ENCODE results near the gene TFDP1. TPM values are rescaled to one million over a fixed set of nuclear protein-coding genes. Genes with fewer than 3 reads are reported as not detected.

Gene TFDP1
- total RNA-seq, 1 experiment from 2014 or later, result 45.6 TPM

DNA sequence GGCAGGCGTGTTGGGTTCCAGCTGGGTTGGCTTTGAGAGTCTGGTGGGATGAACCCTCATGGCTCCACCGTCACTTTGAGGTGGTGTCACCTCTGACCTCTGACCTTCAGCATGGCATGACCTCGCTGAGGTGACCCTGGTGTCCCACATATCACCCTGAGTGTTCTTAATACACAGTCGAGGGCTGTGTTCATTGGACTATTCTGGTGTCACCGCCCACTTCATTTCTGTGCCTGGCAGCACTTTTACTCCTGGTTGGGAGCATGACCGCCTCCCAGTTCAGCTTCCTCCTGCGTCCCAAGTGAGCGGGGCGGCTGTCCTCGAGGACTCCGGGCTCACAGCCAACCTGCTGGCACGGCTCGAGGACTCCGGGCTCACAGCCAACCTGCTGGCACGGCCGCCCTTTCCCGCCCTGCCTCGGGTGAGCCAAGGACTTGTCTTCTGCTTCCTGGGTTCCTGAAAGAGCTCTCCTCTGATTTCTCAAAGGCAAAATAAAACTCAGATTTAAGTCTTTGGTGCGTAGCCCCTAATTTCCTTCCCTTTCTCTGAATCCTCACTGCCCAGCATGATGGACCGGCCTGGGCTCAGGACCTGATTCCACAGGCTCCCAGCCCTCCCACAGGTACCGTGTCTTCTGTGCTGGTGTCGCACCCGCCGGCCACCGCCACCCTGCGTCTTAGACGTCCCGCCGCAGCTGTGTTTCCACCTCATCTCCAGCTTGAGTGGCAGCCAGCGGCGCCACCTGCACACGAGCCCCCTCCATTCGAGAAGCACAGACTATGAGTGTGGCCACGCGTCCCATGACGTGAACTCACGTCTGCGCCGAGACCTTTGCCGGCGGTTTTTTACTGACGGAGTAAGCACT lies 63.0 kb downstream of the TFDP1 start:
- DNase-seq (ENCODE audit: low read depth, low spot score), result peak; percentile 21
- in situ Hi-C loops (cut with HindIII; ENCODE audit: low pct_unique_long_range_greater_than_20kb, low sequenced_read_pairs), result no loop called here

DNA sequence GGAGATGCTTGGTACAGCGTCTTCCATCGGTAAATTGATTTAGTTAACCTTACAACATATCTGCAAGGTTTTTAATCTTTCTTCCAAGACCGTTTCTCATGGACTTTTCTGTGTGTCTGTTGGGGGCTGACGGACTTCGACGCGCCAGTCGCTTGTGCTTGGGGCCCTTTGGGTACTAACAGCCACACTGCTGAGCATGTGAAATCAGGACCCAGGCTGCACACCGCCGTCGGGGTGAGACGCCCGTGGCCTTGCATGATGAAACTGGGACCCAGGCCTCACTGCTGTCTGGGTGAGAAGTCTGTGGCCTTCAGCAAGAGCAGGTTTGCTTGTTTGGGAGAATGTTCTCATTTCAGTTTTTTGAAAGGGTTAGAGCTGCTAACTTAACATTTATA lies 63.7 kb downstream of the TFDP1 start:
- in situ Hi-C loops (cut with HindIII; ENCODE audit: low pct_unique_long_range_greater_than_20kb, low sequenced_read_pairs), result no loop called here
- DNase-seq (ENCODE audit: low read depth, low spot score), result no peak

DNA sequence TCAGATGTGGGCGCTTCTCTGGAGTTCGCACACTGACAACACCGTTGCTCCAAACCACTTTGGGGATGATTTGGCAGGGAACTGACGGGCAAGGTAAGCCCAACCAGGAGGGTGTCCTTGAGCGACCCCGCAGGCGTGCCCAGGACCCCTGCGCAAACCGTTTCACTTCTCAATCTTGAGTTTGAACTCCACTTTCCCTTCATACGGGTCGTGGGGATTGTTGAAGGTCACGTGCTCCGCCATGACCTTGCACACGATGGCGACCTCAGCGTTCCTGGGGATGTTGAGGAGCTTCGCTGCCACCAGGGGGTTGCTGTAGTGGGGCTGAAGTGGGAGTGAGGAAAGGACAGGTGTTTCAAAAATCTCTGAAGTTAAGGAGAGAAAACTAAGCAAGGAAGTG lies 64.7 kb downstream of the TFDP1 start:
- in situ Hi-C loops (cut with HindIII; ENCODE audit: low pct_unique_long_range_greater_than_20kb, low sequenced_read_pairs), result no loop called here

DNA sequence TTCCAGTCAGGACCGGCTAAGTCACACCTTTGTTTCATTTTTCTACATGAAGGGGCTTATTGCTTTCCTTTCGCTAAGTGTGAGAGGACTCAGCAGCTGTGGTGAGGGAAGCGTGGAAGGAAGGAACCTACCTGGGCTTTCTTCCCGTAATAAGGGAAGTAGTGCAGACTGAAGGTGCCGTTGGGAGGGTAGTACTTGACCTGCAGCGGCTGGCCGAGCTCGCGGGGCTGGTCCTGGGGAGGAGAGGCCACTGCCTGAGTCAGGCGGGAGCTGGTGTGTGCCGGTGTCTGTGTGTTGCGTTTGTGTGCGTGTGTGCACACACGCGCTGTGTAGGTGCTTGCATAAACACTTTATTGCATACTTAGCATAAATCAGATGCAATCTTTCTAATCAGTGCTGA lies 65.7 kb downstream of the TFDP1 start:
- in situ Hi-C loops (cut with HindIII; ENCODE audit: low pct_unique_long_range_greater_than_20kb, low sequenced_read_pairs), result no loop called here

More for the DNA sequence above, 64.7 kb downstream of the TFDP1 start:
- no peak for DNase-seq (ENCODE audit: low read depth, low spot score)

DNA sequence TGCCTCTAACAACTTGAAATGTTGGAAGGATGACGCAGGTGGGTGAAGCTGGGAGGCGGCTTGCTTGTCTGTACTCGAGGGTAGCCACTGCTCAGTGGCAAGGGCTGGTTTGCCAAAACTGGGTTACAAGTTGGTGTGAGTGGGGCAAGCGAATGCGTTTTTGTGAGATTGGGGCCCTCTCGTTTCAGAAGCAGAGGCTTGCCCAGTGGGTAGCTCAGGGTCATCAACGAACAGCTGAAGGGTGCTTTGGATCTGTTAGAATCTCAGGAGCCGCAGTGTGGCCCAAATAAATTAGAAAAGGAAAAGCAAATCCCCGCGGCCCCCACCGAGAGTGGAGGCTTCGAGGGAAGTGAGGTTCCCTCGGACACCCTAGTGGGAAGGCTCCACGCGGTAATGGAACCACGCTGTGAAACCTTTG lies 66.2 kb downstream of the TFDP1 start:
- no peak for DNase-seq (ENCODE audit: low read depth, low spot score)
- in situ Hi-C loops (cut with HindIII; ENCODE audit: low pct_unique_long_range_greater_than_20kb, low sequenced_read_pairs), result no loop called here

More for the DNA sequence above, 65.7 kb downstream of the TFDP1 start:
- no peak for DNase-seq (ENCODE audit: low read depth, low spot score)

DNA sequence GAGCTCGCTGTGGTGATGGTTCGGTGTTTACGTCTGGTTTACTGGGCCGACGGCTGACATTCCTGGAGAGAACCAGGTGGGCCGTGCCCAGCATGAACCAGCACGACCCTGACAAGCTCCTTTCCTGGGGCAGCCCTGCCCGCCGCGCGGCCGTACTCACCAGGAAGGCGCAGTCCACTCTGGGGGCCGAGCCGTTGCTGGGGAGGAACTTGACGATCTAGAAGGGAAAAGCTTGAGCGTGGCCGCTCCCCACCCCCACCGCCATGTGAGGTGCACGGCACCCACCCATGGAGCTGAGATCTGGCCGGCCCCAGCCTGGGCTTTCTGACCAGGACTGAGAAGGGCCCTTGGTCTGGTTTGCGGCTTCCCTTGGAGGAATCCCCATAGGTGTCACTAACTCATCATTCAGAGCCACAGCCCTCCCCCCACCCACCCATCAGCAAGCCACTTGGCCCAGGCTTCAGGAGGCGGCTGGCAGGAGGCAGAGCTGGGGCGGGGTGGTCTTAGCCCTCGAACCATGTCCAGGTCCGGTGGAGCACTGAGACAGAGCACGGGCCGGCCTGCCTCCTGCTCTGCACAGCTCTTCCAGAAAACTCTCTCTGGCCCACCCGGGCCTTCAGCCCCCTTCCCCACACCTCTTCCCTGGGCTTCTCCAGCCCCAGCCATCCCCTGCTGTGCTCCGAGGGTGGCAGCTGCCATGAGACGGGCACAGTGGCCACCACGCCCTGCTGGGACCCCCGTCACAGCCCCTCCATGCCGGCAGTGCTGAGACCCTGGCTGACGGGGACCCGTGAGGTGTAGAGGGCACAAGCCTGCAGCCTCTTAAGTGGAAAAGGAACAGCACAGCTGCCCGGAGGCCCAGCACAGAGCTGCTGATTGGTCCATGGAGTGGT lies 67.2 kb downstream of the TFDP1 start:
- no peak for DNase-seq (ENCODE audit: low read depth, low spot score)
- in situ Hi-C loops (cut with HindIII; ENCODE audit: low pct_unique_long_range_greater_than_20kb, low sequenced_read_pairs), result no loop called here

DNA sequence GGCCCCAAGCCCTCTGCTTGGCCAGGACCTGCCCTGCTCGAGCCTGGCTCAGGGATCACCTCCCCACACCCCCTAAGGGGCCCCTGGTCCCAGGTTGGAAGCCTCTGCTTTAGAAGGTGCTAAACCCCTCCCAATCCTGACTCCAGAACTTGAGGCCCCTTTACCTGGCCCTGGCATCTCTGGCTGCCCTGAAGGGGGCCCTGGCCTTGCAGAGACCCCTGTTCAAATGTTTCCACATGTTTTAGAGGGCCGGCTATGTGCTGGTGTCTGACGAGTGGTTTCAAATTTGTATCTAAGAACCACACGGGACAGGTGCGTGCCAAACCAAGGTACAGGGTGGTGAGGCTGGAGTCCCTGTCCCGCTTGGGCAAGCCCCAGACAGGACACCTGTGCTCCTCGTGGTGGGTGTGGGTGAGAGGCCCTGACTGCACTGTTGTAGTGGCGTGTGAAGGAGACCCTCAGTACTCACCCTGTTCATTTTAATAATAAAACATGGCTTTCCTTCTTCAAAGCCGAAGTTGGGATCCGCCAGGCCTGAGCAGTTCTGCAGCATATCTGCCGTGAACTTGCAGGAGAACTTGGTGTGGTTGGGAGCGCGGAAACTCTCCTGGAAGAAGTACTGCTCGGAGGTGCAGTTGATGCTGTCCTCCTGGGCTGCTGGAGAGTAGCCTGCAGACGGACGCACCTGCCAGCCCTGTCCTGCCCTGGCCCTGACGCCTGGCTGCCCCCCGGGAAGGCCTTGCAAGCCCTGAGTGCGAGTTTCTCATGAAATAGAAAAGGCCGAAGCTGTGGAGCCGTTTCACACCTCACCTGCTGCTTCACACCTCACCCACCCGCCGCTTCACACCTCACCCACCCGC lies 68.1 kb downstream of the TFDP1 start:
- in situ Hi-C loops (cut with HindIII; ENCODE audit: low pct_unique_long_range_greater_than_20kb, low sequenced_read_pairs), result no loop called here
- DNase-seq (ENCODE audit: low read depth, low spot score), result no peak

DNA sequence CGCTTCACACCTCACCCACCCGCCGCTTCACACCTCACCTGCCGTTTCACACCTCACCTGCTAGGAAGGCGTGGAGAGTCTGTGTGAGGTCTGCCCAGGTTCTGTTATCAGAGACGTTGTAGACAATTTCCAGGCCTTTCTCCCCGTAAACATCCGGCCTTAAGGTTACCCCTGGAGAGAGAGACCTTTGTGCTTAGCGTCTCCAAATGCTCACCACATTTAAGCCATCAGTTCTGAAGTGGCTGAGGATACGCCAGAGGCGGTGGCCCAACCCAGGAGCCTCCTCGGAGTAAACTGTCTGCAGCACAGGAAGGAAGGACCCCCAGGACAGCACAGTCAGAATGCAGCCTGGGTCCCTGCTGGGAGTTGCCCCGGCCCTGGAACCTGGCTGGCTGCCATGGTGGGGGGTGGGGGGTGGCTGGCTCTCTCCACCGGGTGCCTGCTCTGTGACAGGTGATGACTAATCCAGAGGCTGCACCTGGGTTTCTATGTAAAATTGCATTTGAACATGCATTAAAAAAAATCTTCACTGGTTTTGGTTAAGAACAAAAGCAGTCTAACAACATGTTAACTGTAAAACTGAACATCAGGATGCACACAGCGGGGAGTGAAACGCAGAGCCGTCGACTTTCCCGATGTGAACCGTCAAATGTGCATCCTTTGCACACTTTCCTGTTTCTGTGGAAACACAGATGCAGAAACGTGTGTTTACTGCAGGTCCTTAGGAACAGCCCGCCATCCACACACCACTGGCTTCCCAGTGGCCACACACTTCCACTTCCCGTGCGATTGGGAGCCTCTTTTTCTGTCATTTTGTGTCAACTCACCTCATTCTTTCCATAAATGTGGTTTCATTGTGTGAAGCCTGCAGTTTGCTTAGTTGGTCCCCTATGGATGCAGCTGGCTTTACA lies 69.0 kb downstream of the TFDP1 start:
- in situ Hi-C loops (cut with HindIII; ENCODE audit: low pct_unique_long_range_greater_than_20kb, low sequenced_read_pairs), result no loop called here
- DNase-seq (ENCODE audit: low read depth, low spot score), result no peak

DNA sequence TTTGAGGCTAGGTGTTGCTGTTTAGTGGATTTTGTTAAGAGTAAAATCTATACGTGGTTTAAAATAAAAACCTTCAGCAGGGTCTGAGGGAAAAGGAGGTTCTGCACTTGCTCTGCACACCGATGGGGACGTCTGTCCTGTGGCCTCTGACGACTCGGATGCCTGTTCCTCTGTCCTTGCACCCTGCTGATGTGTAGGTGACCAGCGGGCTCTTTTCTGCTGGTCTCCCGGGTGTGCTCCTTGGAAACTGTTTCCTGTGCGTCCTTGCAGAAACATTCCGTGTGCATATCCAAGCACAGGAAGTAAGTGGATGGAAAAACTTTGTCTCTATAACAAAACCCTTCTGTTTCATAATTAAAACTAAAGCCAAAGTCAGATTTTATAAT lies 69.6 kb downstream of the TFDP1 start:
- in situ Hi-C loops (cut with HindIII; ENCODE audit: low pct_unique_long_range_greater_than_20kb, low sequenced_read_pairs), result no loop called here
- no peak for DNase-seq (ENCODE audit: low read depth, low spot score)

DNA sequence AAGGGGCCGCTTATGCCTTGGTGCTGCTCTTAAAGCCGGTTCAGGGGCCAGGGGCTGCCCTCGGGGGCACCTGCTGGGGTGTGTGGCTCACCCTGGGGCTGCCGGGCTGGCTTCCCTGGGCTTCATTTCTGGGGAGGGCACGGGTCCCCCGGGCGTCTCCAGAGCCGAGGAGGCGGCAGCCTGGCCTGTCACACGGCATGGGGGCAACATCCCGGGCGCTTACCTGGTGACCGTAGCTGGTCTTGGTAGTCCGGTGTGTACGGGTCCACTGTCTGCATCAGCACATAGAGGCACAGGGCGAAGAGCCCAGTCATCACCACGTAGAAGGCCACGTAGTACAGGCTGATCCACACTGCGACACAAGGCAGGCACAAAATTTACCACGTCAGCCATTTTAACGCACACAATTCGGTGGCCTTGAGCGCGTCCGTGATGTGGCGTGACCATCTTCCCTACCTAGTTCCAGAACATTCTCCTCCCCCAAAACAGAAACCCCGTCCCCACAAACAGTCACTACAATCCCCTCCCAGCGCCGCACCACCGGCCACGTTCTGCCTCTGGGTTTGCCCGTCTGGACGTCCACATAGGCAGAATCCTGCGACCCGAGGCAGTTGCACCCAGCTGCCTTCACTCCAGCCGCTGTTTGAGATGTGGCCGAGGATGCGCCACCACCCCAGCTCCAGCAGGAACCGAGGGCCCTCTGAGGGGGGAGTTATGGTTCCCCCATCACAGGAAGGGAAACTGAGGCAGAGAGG lies 70.2 kb downstream of the TFDP1 start:
- in situ Hi-C loops (cut with HindIII; ENCODE audit: low pct_unique_long_range_greater_than_20kb, low sequenced_read_pairs), result no loop called here
- DNase-seq (ENCODE audit: low read depth, low spot score), result no peak

DNA sequence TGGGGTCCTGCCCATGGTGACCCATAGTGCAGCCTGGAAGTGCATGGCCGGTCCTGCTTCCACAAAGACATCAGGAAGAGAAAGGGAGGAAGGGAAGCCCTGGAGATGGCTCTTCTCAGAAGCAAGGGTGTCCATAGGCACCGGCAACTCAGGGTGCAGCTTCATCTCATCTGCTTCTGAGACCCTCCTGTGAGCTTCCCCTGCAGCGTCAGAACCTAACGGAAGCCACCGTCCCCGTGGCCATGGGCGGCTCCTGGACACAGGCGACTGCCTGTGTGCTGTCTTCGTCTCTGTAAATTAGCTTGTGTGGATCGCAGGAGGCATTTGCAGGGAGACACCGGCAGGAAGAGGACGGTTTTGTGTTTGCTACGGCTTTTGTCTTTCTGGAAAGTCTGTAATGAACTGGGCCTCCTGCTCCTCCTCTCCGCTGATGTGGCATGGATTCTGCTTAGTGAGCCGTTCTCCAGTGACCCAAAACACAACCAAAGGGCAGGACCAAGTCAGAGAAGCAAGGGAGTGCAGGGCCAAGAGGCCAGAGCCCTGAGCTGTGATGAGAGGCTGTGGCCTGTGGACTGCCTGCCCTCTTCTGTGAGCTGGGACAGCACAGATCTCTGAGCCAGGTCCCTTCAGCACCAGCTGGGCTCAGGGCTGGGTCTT lies 70.9 kb downstream of the TFDP1 start:
- in situ Hi-C loops (cut with HindIII; ENCODE audit: low pct_unique_long_range_greater_than_20kb, low sequenced_read_pairs), result no loop called here
- DNase-seq (ENCODE audit: low read depth, low spot score), result no peak

DNA sequence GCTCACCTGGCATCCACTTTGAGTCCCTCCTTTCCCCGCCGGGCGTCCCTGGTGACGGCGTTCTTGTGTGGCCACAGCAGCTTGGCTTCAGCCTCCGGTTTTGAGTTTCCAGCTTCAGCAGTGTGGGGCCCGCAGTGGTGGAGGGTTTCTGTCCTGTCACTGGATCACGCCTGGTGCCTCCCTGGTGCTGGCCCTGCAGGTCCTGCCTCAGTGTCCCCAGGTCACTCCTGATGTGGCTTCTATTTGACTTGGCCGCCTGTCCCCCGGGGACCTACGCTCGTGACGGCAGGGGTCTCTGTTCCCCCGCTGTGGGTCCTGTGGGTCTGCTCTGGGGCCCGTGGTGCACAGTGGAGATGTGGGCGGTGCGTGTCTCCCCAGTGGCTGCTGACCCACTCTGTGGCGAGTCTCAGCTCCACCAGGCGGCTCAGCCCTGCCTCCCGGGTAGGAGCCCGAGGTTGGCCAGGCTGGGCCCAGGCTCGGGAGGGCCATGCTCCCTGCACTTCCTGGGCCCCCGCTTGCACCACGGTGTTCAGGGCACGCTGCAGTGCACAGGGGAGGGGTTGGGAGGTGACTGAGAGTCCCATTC lies 71.5 kb downstream of the TFDP1 start:
- no peak for DNase-seq (ENCODE audit: low read depth, low spot score)
- in situ Hi-C loops (cut with HindIII; ENCODE audit: low pct_unique_long_range_greater_than_20kb, low sequenced_read_pairs), result no loop called here

DNA sequence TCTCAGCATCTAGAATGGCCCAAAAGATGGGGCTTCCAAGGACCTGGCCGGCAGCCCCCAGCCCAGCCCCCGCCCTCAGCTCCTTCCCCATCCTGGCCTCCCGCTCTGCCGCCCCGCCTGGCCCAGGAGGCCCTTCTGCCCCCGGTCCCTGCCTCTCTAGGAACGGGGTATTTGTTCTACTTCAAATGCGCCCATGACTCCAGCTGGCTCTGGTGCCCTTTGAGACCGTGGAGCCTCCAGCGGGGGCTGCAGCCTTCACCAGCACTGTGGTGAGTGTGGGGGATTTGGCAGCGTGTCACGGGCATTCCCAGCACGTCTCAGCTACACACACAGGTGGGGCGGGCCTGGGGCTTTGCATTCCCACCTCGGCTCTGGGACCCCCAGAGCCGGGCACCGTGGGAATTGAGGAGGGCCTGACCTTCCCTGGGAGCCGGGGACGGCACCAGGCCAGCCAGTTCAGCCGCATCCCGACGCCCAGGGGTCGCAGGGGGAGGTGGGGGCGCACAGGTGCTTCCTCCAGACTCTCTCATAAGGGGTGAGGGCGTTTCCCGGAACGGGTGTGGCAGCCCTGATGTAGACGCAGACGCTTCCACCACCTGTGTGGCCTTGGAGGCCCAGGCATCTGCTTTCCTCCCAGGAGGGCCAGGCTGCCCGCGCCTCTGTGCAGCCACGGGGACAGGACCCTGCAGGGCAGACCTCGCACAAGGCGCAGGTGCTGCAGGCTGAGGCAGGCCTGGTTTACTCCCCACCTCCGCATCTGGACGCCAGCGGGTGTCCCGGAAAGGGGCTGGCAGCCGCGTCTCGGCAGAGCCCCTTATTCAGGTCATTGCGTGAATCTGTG lies 72.5 kb downstream of the TFDP1 start:
- in situ Hi-C loops (cut with HindIII; ENCODE audit: low pct_unique_long_range_greater_than_20kb, low sequenced_read_pairs), result no loop called here
- no peak for DNase-seq (ENCODE audit: low read depth, low spot score)

DNA sequence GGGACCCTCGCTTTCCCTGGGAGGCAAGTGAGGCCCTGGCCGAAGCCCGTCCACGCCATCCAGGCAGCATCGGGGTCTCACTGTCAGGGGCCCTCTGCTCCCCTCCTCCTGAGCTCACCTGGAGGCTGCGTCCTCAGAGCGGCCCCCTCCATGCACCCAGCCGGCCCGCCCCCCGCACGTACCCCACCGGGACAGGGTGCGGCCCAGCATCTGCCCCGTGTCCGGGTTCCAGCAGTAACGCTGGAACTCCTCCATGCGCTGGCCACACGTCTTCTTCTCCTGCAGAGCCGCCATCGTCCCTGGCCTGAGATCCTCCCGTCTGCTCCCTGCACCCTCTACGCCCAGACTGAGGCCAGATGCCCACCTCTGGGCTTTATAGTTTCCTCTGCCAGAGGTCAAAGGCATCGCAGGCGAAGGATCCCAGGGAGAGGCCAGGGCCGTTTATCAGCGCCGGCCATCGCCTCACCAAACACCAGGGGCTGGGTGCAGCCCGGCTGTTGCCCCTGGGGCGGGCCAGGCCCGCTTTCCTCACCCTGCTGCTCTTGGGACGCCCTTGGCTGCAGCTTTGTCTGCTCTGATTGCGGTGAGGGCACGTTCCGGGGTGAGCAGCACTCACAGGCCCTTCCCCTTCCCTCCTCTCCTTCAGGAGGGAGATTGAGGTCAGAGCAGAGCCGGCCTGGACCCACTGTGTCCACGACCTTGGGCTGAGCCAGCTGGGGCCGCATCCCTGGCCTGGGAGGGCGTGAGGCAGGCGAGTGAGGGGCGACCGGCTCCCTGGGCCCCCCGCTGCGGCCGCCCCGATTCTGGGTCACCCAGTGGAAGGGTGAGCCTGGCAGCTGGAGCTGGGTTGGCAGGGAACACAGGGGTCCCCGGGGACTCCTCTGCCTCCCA lies 73.5 kb downstream of the TFDP1 start, which contains the start of gene ATP4B:
ATP4B (minus strand) TSS at position 348 of the 891 bp plus-strand sequence; CDS start at position 294, 54 bp downstream.
- in situ Hi-C loops (cut with HindIII; ENCODE audit: low pct_unique_long_range_greater_than_20kb, low sequenced_read_pairs), result no loop called here

More for the DNA sequence above, 73.5 kb downstream of the TFDP1 start, which contains the start of gene ATP4B:
- DNase-seq (ENCODE audit: low read depth, low spot score), result no peak

All from SK-MEL-5 (cell line).